B cell (primary cell): Measurements from ENCODE around the gene F8. TPM values are rescaled to one million over a fixed set of nuclear protein-coding genes. Genes with fewer than 3 reads are reported as not detected.

ENCODE experiments used
- ATAC-seq: fragments of 200-7000 bp; cut with Tn5 transposase; one replicate; pipeline ENCODE4 v1.10.0; 2021; ENCODE audit warnings: low read depth, mild to moderate bottlenecking, moderate number of reproducible peaks, moderate library complexity
- CTCF ChIA-PET: fragments of 350-600 bp; sonication (Branson Sonifier 250); formaldehyde crosslinking; loops from one replicate; lab custom pipeline; 2021; ENCODE audit warnings: antibody characterized with exemption, inconsistent platforms; lab: Charles Lee
- POLR2A ChIA-PET: fragments of 350-600 bp; sonication (Branson Sonifier 250); formaldehyde crosslinking; loops from one replicate; lab custom pipeline; 2021; ENCODE audit warnings: antibody characterized with exemption; lab: Charles Lee
- DNase-seq: peaks from one replicate; pipeline ENCODE4 v3.0.0; 2013
- H2AFZ ChIP-seq: 2 replicates; pipeline ENCODE4 v1.6.1; 2012; ENCODE audit warnings: mild to moderate bottlenecking, low read depth, low read length; ENCODE audit not compliant: insufficient read depth, poor library complexity, severe bottlenecking
- H3K27ac ChIP-seq, 2 donors: 1 replicate in 1 of 2; 2 replicates in 1 of 2; pipeline ENCODE4 v1.5.1; 2012 to 2013; ENCODE audit warnings: low read length in 2 of 2, mild to moderate bottlenecking in 2 of 2, moderate library complexity in 1 of 2
- H3K27me3 ChIP-seq, 4 experiments: fragments of 200-600 bp in 1 of 4; sonication (generic) in 1 of 4; replicated peaks in 1 of 4; 1 replicate in 2 of 4; 2 replicates in 2 of 4; pipeline versions ENCODE4 v1.6.1 to v1.7.0; 2013 to 2016; ENCODE audit warnings: low read length in 3 of 4, mild to moderate bottlenecking in 2 of 4, mixed read lengths in 1 of 4, moderate library complexity in 1 of 4; ENCODE audit not compliant: insufficient read depth in 4 of 4, control insufficient read depth in 3 of 4; ENCODE audit errors: control extremely low read depth in 1 of 4
- H3K36me3 ChIP-seq, 2 experiments: replicated peaks in 1 of 2; 1 replicate in 1 of 2; 2 replicates in 1 of 2; pipeline versions ENCODE4 v1.6.1 to v1.7.1; 2013; ENCODE audit warnings: low read length in 1 of 2; ENCODE audit not compliant: insufficient read depth in 2 of 2, control insufficient read depth in 1 of 2; ENCODE audit errors: control extremely low read depth in 1 of 2, extremely low read depth in 1 of 2
- H3K4me1 ChIP-seq, 2 donors: fragments of 200-600 bp in 1 of 2; sonication (generic) in 1 of 2; 1 replicate in 1 of 2; 2 replicates in 1 of 2; pipeline versions ENCODE4 v1.5.1 to v1.6.1; 2013 to 2017; ENCODE audit warnings: low read length in 2 of 2; ENCODE audit not compliant: control insufficient read depth in 2 of 2, insufficient read depth in 2 of 2
- H3K4me2 ChIP-seq: replicated peaks from 2 replicates; pipeline ENCODE3; 2012; ENCODE audit warnings: mild to moderate bottlenecking, low read depth, low read length; ENCODE audit not compliant: poor library complexity, severe bottlenecking
- H3K4me3 ChIP-seq, 5 experiments: fragments of 200-600 bp in 1 of 5; sonication (generic) in 1 of 5; 1 replicate in 3 of 5; 2 replicates in 2 of 5; pipeline versions ENCODE4 v1.5.1 to v1.7.0; 2011 to 2016; ENCODE audit warnings: low read length in 4 of 5, mild to moderate bottlenecking in 4 of 5, low read depth in 2 of 5, control low read depth in 1 of 5, moderate library complexity in 1 of 5; ENCODE audit not compliant: insufficient read depth in 1 of 5; ENCODE audit errors: control extremely low read depth in 1 of 5, extremely low read depth in 1 of 5
- H3K79me2 ChIP-seq: fragments of 200-600 bp; sonication (generic); one replicate; pipeline ENCODE4 v1.6.0; 2016; ENCODE audit warnings: low read length; ENCODE audit not compliant: control insufficient read depth, insufficient read depth
- H3K9ac ChIP-seq: fragments of 200-600 bp; sonication (generic); 2 replicates; pipeline ENCODE4 v1.6.1; 2017; ENCODE audit warnings: mild to moderate bottlenecking, low read length, moderate library complexity
- H3K9me3 ChIP-seq, 3 donors: one replicate each; pipeline versions ENCODE4 v1.6.1 to v1.7.1; 2013; ENCODE audit warnings: low read length in 2 of 3; ENCODE audit not compliant: control insufficient read depth in 2 of 3, insufficient read depth in 1 of 3; ENCODE audit errors: control extremely low read depth in 1 of 3
- H4K20me1 ChIP-seq: 2 replicates; pipeline ENCODE4 v1.6.0; 2012; ENCODE audit warnings: mild to moderate bottlenecking, low read length; ENCODE audit not compliant: insufficient read depth, control insufficient read depth, poor library complexity, severe bottlenecking
- H3K27ac Mint-ChIP-seq: one replicate; pipeline ENCODE4 v1.8.0; 2021; ENCODE audit warnings: mixed read lengths
- H3K27me3 Mint-ChIP-seq: one replicate; pipeline ENCODE4 v1.8.0; 2021; ENCODE audit warnings: mixed read lengths
- H3K4me1 Mint-ChIP-seq: one replicate; pipeline ENCODE4 v1.8.0; 2021; ENCODE audit warnings: mixed read lengths
- H3K4me3 Mint-ChIP-seq: one replicate; pipeline ENCODE4 v1.8.0; 2021; ENCODE audit warnings: mixed read lengths
- H3K9me3 Mint-ChIP-seq: one replicate; pipeline ENCODE4 v1.8.0; 2022; ENCODE audit warnings: mixed read lengths; ENCODE audit not compliant: insufficient read depth
- CTCF ChIP-seq: fragments of 200-600 bp; IDR thresholded peaks from one replicate; pipeline ENCODE4 v1.8.0; 2022; ENCODE audit warnings: antibody characterized with exemption, mild to moderate bottlenecking
- EZH2 ChIP-seq: IDR thresholded peaks from 2 replicates; pipeline ENCODE4 v1.6.1; 2012; ENCODE audit warnings: borderline replicate concordance, low read depth, mild to moderate bottlenecking, moderate library complexity, low read length; ENCODE audit not compliant: insufficient read depth, poor library complexity, severe bottlenecking
- WGBS: methylation state at CpG from one replicate; pipeline ENCODE4 v1.1.5; 2013; ENCODE audit warnings: missing lambda C conversion rate; ENCODE audit not compliant: insufficient coverage; 5-methylcytosine and 5-hydroxymethylcytosine counted together
- intact Hi-C: fragments of 100-400 bp; cut with micrococcal nuclease; formaldehyde crosslinking; loops from one replicate; pipeline ENCODE4 v1.10.0; 2022
- polyA plus RNA-seq: library from polyadenylated mRNA; depleted of rRNA; stranded (reverse); fragments of >200 nt; gene quantifications from 2 replicates; pipeline ENCODE4 v1.2.3, GENCODE V29; 2012
- small RNA-seq: library from RNA; depleted of rRNA; stranded (forward); fragments of <200 nt; gene quantifications from one replicate; pipeline ENCODE3, GENCODE V24; 2012; ENCODE audit warnings: low replicate concordance, low read depth; ENCODE audit not compliant: insufficient read length
- total RNA-seq, 2 donors: library from RNA; stranded (reverse); fragments of 120-200 nt in 1 of 2; gene quantifications; 1 replicate in 1 of 2; 2 replicates in 1 of 2; pipeline versions ENCODE4 v1.2.3 to v1.2.4, GENCODE V29; 2013 to 2022

F8 gene
- total and polyA plus RNA-seq, 2 donors (not counting 1 experiment from before 2014, with no cell fraction given): 0.86 to 1.4 TPM

GRCh38 chrX:154791939-154792338 lies 230.6 kb downstream of the F8 start:
- no peak overlapping the region for H2AFZ ChIP-seq
- CTCF ChIA-PET: no interaction called here
- H3K9me3 Mint-ChIP-seq: no peaks in the 10 kb centered on the region
- POLR2A ChIA-PET: no interaction called here
- H3K27ac ChIP-seq: no peak overlapping the region
- H3K9me3 ChIP-seq: no peaks in the 10 kb centered on the region
- H3K27me3 Mint-ChIP-seq: no peaks in the 10 kb centered on the region
- ATAC-seq (no peak), DNase-seq (no peak)
- 88% methylated on average over 2 of the region's 8 CpGs for WGBS
- peaks cover 5% of the 10 kb centered on the region for H3K4me1 Mint-ChIP-seq
- no peaks in the 10 kb centered on the region for H3K4me1 ChIP-seq
- H3K4me3 Mint-ChIP-seq: no peak overlapping the region
- H3K4me3 ChIP-seq: no peak overlapping the region
- H3K79me2 ChIP-seq: no peaks in the 10 kb centered on the region
- TF ChIP-seq CTCF (no peak), EZH2 (no peak)
- no peak overlapping the region for H3K4me2 ChIP-seq
- no peaks in the 10 kb centered on the region for H4K20me1 ChIP-seq
- H3K36me3 ChIP-seq: no peaks in the 10 kb centered on the region
- H3K9ac ChIP-seq: no peak overlapping the region
- no peak overlapping the region for H3K27ac Mint-ChIP-seq
- H3K27me3 ChIP-seq: no peaks in the 10 kb centered on the region
- intact Hi-C loops: no loop called here

- Histone ChIP-seq H3K4me3 (no peak overlapping the region), H3K79me2 (no peaks in the 10 kb centered on the region), H3K9me3 (no peaks in the 10 kb centered on the region), H3K4me1 (no peaks in the 10 kb centered on the region), H3K36me3 (no peaks in the 10 kb centered on the region), H3K9ac (no peak overlapping the region), H3K27ac (no peak overlapping the region), H3K4me2 (no peak overlapping the region), H4K20me1 (no peaks in the 10 kb centered on the region), H3K27me3 (no peaks in the 10 kb centered on the region), H2AFZ (no peak overlapping the region)
- WGBS: no CpG with 5 or more reads among the region's 4 CpGs
- ATAC-seq (no peak), DNase-seq (no peak)
- no peaks in the 10 kb centered on the region for H3K27me3 Mint-ChIP-seq
- ChIA-PET POLR2A (no interaction called here), CTCF (no interaction called here)
- H3K9me3 Mint-ChIP-seq: no peaks in the 10 kb centered on the region
- no peak overlapping the region for H3K27ac Mint-ChIP-seq
- H3K4me3 Mint-ChIP-seq: no peak overlapping the region
- no peak for TF ChIP-seq CTCF
- TF ChIP-seq EZH2: no peak
- peaks cover 1% of the 10 kb centered on the region for H3K4me1 Mint-ChIP-seq
- intact Hi-C loops: no loop called here
Measured at GRCh38 chrX:154791467-154791866, 231.1 kb downstream of the F8 start.

Small RNAs within 50 kb of the gene (small RNA-seq; reads per million reads assigned to genes)
- gene MIR1184-1: not detected

Other genes starting within 250 kb of the F8 start
- 7.2 and 7.7 TPM in 2 replicates for gene MPP1, start 217.2 kb downstream of the F8 start, total RNA-seq
- gene MPP1, start 217.2 kb downstream of the F8 start, polyA plus RNA-seq: 5.0 and 7.4 TPM in 2 replicates
- not detected in 2 replicates for gene SMIM9, start 188.1 kb downstream of the F8 start, total RNA-seq
- gene SMIM9, start 188.1 kb downstream of the F8 start, polyA plus RNA-seq: not detected in 2 replicates
- 35.8 and 39.1 TPM in 2 replicates for gene F8A1, start 136.4 kb downstream of the F8 start, total RNA-seq
- gene F8A1, start 136.4 kb downstream of the F8 start, polyA plus RNA-seq: 2.4 and 8.6 TPM in 2 replicates
- gene FUNDC2, start 4.1 kb upstream of the F8 start, total RNA-seq: 42.3 and 46.5 TPM in 2 replicates
- gene FUNDC2, start 4.1 kb upstream of the F8 start, polyA plus RNA-seq: 28.8 and 32.3 TPM in 2 replicates
- 4.4 and 6.0 TPM in 2 replicates for gene CMC4, start 48.4 kb upstream of the F8 start, total RNA-seq
- 8.3 and 10.1 TPM in 2 replicates for gene CMC4, start 48.4 kb upstream of the F8 start, polyA plus RNA-seq
- 13.4 and 20.3 TPM in 2 replicates for gene MTCP1, start 48.4 kb upstream of the F8 start, total RNA-seq
- gene MTCP1, start 48.4 kb upstream of the F8 start, polyA plus RNA-seq: 2.6 and 2.9 TPM in 2 replicates
- 14.3 and 16.9 TPM in 2 replicates for gene BRCC3, start 48.8 kb upstream of the F8 start, total RNA-seq
- gene BRCC3, start 48.8 kb upstream of the F8 start, polyA plus RNA-seq: 7.3 and 9.8 TPM in 2 replicates
- 29.7 and 30.0 TPM in 2 replicates for gene VBP1, start 193.7 kb upstream of the F8 start, total RNA-seq
- 6.5 and 9.6 TPM in 2 replicates for gene VBP1, start 193.7 kb upstream of the F8 start, polyA plus RNA-seq
- gene RAB39B, start 241.8 kb upstream of the F8 start, total RNA-seq: 7.8 and 8.8 TPM in 2 replicates
- 2.0 and 2.4 TPM in 2 replicates for gene RAB39B, start 241.8 kb upstream of the F8 start, polyA plus RNA-seq